Natural killer cell (primary cell): ENCODE results near the gene LAPTM4A. TPM values are rescaled to one million over a fixed set of nuclear protein-coding genes. Genes with fewer than 3 reads are reported as not detected.

Experiments
- ATAC-seq, 3 donors: fragments of 150-1000 bp in 2 of 3; fragments of 200-7000 bp in 1 of 3; cut with Tn5 transposase; 1 replicate in 1 of 3; 2 replicates in 2 of 3; pipeline ENCODE4 v1.10.0; 2021; ENCODE audit warnings: mild to moderate bottlenecking in 2 of 3, moderate library complexity in 2 of 3
- DNase-seq, 2 donors: peaks; one replicate each; pipeline versions ENCODE4 v3.0.0 to v3.0.0-alpha.2; 2013 to 2021; ENCODE audit warnings: mixed read lengths in 1 of 2
- H3K27ac ChIP-seq: one replicate; pipeline ENCODE4 v1.5.1; 2013; ENCODE audit warnings: mild to moderate bottlenecking, low read length
- H3K27me3 ChIP-seq: one replicate; pipeline ENCODE4 v1.6.1; 2013; ENCODE audit warnings: low read length; ENCODE audit not compliant: control insufficient read depth, insufficient read depth
- H3K36me3 ChIP-seq: one replicate; pipeline ENCODE4 v1.6.1; 2013; ENCODE audit warnings: low read length; ENCODE audit not compliant: control insufficient read depth, insufficient read depth
- H3K4me1 ChIP-seq: one replicate; pipeline ENCODE4 v1.6.1; 2013; ENCODE audit warnings: low read length; ENCODE audit not compliant: control insufficient read depth, insufficient read depth
- H3K4me3 ChIP-seq: one replicate; pipeline ENCODE4 v1.5.1; 2013; ENCODE audit warnings: low read length
- H3K9me3 ChIP-seq: one replicate; pipeline ENCODE4 v1.6.1; 2013; ENCODE audit warnings: low read length; ENCODE audit not compliant: control insufficient read depth, insufficient read depth
- H3K27ac Mint-ChIP-seq, 2 donors: one replicate each; pipeline ENCODE4 v1.8.0; 2022; ENCODE audit warnings: mild to moderate bottlenecking in 2 of 2, mixed read lengths in 2 of 2, moderate library complexity in 1 of 2
- H3K27me3 Mint-ChIP-seq, 2 donors: one replicate each; pipeline ENCODE4 v1.8.0; 2022; ENCODE audit warnings: low read depth in 2 of 2, mixed read lengths in 2 of 2
- H3K36me3 Mint-ChIP-seq: one replicate; pipeline ENCODE4 v1.8.0; 2022; ENCODE audit warnings: mixed read lengths
- H3K4me1 Mint-ChIP-seq, 2 donors: one replicate each; pipeline ENCODE4 v1.8.0; 2022; ENCODE audit warnings: mixed read lengths in 2 of 2
- H3K4me3 Mint-ChIP-seq: one replicate; pipeline ENCODE4 v1.8.0; 2022; ENCODE audit warnings: mild to moderate bottlenecking, moderate library complexity, mixed read lengths
- H3K9me3 Mint-ChIP-seq, 2 donors: one replicate each; pipeline ENCODE4 v1.8.0; 2022; ENCODE audit warnings: mixed read lengths in 2 of 2
- CTCF ChIP-seq: fragments of 200-600 bp; IDR thresholded peaks from one replicate; pipeline ENCODE4 v1.8.0; 2022; ENCODE audit warnings: antibody characterized with exemption
- WGBS: methylation state at CpG from one replicate; pipeline ENCODE4 v1.1.7; 2013; ENCODE audit warnings: missing lambda C conversion rate; ENCODE audit not compliant: insufficient coverage; 5-methylcytosine and 5-hydroxymethylcytosine counted together
- intact Hi-C: fragments of 100-400 bp; cut with micrococcal nuclease; formaldehyde crosslinking; loops from one replicate; pipeline ENCODE4 v1.14.2; 2022
- total RNA-seq, 4 donors: library from RNA; stranded (reverse); fragments of 120-200 nt in 1 of 4; gene quantifications; one replicate each; pipeline versions ENCODE4 v1.2.3 to v1.2.4, GENCODE V29; 2013 to 2022

LAPTM4A gene
- total RNA-seq, 3 donors from 2014 or later (not counting 1 experiment from before 2014, with no cell fraction given), result 60.6 to 98.4 (median 75.0) TPM

DNA sequence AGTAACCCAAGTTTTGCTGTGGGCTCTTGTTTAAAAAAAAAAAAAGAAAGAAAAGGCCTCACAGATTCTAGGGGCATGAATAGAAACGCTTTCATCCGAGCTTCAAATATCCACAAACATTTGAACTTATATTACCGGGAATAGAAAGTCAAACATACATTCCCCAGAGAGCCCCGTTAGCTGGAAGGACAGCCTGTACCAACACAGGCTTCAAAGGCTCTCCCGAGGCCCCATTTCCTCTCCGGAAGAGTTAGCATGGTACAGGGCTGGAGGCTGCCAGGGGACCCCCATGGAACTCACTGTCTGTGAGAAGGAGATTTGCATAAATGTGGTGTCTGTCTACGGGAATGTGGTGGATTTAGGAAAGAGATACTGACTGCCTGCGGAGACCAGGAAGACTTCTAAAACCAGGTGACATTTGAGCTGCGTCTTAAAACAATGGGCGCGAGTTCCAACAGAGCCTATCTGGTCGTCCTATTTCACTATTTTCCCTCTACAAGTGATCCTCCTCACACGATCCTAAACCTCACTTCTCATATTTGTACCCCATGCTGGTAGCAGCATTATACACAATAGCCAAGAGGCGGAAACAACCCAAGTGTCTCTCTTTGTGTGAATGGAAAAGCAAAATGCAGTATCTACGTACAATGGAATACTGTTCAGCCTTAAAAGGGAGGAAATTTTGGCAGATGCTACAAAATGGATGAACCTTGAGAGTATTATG, 38.1 kb downstream of the LAPTM4A start:
- no peak overlapping the region for H3K27ac Mint-ChIP-seq
- H3K36me3 Mint-ChIP-seq, result no peaks in the 10 kb centered on the region
- DNase-seq, result peak in 1 of 2 donors; percentile 9
- peaks cover 10% of the 10 kb centered on the region for H3K4me1 ChIP-seq
- ATAC-seq, result no peak
- H3K4me3 Mint-ChIP-seq, result peak overlapping the region; percentile 79
- H3K4me1 Mint-ChIP-seq, result peaks cover 7 to 10% of the 10 kb centered on the region in 2 donors
- 44% methylated on average over 15 of the region's 15 CpGs for WGBS
- H3K27me3 Mint-ChIP-seq, result peaks cover 37 to 49% of the 10 kb centered on the region in 2 donors
- peaks cover 20% of the 10 kb centered on the region for H3K27me3 ChIP-seq
- no peak overlapping the region for H3K4me3 ChIP-seq
- TF ChIP-seq CTCF, result no peak
- no peaks in the 10 kb centered on the region for H3K36me3 ChIP-seq
- no peaks in the 10 kb centered on the region for H3K9me3 Mint-ChIP-seq
- H3K27ac ChIP-seq, result no peak overlapping the region
- no peaks in the 10 kb centered on the region for H3K9me3 ChIP-seq
- intact Hi-C loops, result no loop called here

GRCh38 chr2:20012282-20013125, 38.9 kb downstream of the LAPTM4A start, which contains the start of gene MATN3:
Gene MATN3, minus strand, starts transcription at chr2:20012668. Its CDS starts 37 bp downstream, at chr2:20012631.
- Histone ChIP-seq H3K27me3 (peaks cover 20% of the 10 kb centered on the region), H3K4me3 (peak within 1 kb of the TSS; percentile 15), H3K4me1 (peaks cover 10% of the 10 kb centered on the region), H3K9me3 (no peaks in the 10 kb centered on the region), H3K36me3 (no peaks in the 10 kb centered on the region), H3K27ac (no peak within 1 kb of the TSS)
- TF ChIP-seq CTCF, result no peak
- H3K4me1 Mint-ChIP-seq, result peaks cover 7 to 10% of the 10 kb centered on the region in 2 donors
- intact Hi-C loops, result no loop called here
- H3K36me3 Mint-ChIP-seq, result no peaks in the 10 kb centered on the region
- H3K4me3 Mint-ChIP-seq, result peak within 1 kb of the TSS; percentile 79
- DNase-seq (peak in 1 of 2 donors; percentile 23), ATAC-seq (peak; percentile 21 to 41 (median 38))
- 1% methylated on average over 86 of the region's 87 CpGs for WGBS
- no peaks in the 10 kb centered on the region for H3K9me3 Mint-ChIP-seq
- peaks cover 45 to 57% of the 10 kb centered on the region in 2 donors for H3K27me3 Mint-ChIP-seq
- H3K27ac Mint-ChIP-seq, result no peak within 1 kb of the TSS

DNA sequence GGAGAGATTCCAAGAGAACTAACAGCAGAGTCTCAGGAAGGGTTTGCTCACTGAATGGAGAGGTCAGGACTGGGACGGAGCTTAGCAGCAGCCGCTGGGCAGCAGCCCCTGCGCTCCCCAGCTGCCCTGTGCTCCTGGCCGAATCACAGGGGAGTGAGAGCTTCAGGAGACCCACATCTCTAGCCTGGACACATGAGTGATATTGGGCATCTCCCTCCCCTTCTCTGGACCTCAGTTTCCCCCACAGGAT, 39.5 kb downstream of the LAPTM4A start:
- WGBS, result 40% methylated on average over 4 of the region's 4 CpGs
- H3K9me3 Mint-ChIP-seq, result no peaks in the 10 kb centered on the region

More for the DNA sequence above, 39.5 kb downstream of the LAPTM4A start:
- ATAC-seq (peak in 1 of 3 donors; percentile 22), DNase-seq (no peak)
- H3K4me1 Mint-ChIP-seq, result peaks cover 7 to 10% of the 10 kb centered on the region in 2 donors
- peak overlapping the region; percentile 74 for H3K4me3 Mint-ChIP-seq
- H3K27ac ChIP-seq, result no peak overlapping the region
- intact Hi-C loops, result no loop called here
- H3K27me3 ChIP-seq, result peaks cover 20% of the 10 kb centered on the region
- no peaks in the 10 kb centered on the region for H3K36me3 ChIP-seq
- H3K4me3 ChIP-seq, result no peak overlapping the region
- H3K36me3 Mint-ChIP-seq, result no peaks in the 10 kb centered on the region
- H3K9me3 ChIP-seq, result no peaks in the 10 kb centered on the region
- H3K27ac Mint-ChIP-seq, result no peak overlapping the region
- H3K4me1 ChIP-seq, result peaks cover 10% of the 10 kb centered on the region
- H3K27me3 Mint-ChIP-seq, result peaks cover 47 to 59% of the 10 kb centered on the region in 2 donors
- no peak for TF ChIP-seq CTCF
